Activated T-cell treated with anti-CD3 and anti-CD28 coated beads, Interleukin-2, amount 50 U/mL, for 4 hours (primary cell): ENCODE measurements around the gene AMPD2. TPM values are rescaled to one million over a fixed set of nuclear protein-coding genes. Genes with fewer than 3 reads are reported as not detected.

Experiments
- total RNA-seq, 3 donors: library from RNA; stranded (reverse); gene quantifications; one replicate each; pipeline ENCODE4 v1.2.1, GENCODE V29; 2021

AMPD2 gene
- total RNA-seq, 3 donors from 2014 or later = 150 to 165 (median 151) TPM

Other genes starting within 250 kb of the AMPD2 start
- gene SORT1, start 221.9 kb upstream of the AMPD2 start, total RNA-seq = 1 to 10 TPM; 1.1 to 1.6 (median 1.2) TPM
- gene PSMA5, start 193.4 kb upstream of the AMPD2 start, total RNA-seq = 100 to 1,000 TPM; 298 to 351 (median 300) TPM
- under 1 TPM in 2 of 3 donors, not detected in 1; 0.13 to 0.37 TPM for gene SYPL2, start 153.3 kb upstream of the AMPD2 start, total RNA-seq
- gene ATXN7L2, start 135.9 kb upstream of the AMPD2 start, total RNA-seq = 10 to 100 TPM; 19.5 to 23.8 (median 23.6) TPM
- gene CYB561D1, start 125.7 kb upstream of the AMPD2 start, total RNA-seq = 10 to 100 TPM in 2 of 3 donors, 1 to 10 TPM in 1; 9.0 to 11.1 (median 10.6) TPM
- gene AMIGO1, start 110.1 kb upstream of the AMPD2 start, total RNA-seq = 1 to 10 TPM; 2.9 to 4.5 (median 4.0) TPM
- not detected for gene GPR61, start 80.0 kb upstream of the AMPD2 start, total RNA-seq
- gene GNAI3, start 71.2 kb upstream of the AMPD2 start, total RNA-seq = 1 to 10 TPM; 8.6 to 8.9 (median 8.6) TPM
- 1 to 10 TPM in 1 of 3 donors, under 1 TPM in 2; 0.19 to 1.1 (median 0.24) TPM for gene GNAT2, start 221 bp upstream of the AMPD2 start, total RNA-seq
- gene GSTM4, start 36.3 kb downstream of the AMPD2 start, total RNA-seq = 1 to 10 TPM; 3.7 to 6.9 (median 4.1) TPM
- gene GSTM2, start 48.2 kb downstream of the AMPD2 start, total RNA-seq = 1 to 10 TPM; 4.0 to 5.3 (median 4.4) TPM
- gene GSTM1, start 68.0 kb downstream of the AMPD2 start, total RNA-seq = 10 to 100 TPM in 2 of 3 donors, not detected in 1; 30.4 to 60.0 TPM
- under 1 TPM in 1 of 3 donors, not detected in 2; 0.05 TPM for gene GSTM5, start 92.4 kb downstream of the AMPD2 start, total RNA-seq
- 10 to 100 TPM; 11.5 to 21.6 (median 11.7) TPM for gene GSTM3, start 121.2 kb downstream of the AMPD2 start, total RNA-seq
- gene EPS8L3, start 144.1 kb downstream of the AMPD2 start, total RNA-seq = not detected